A549 (cell line): ENCODE data around the gene NTRK3. TPM values are rescaled to one million over a fixed set of nuclear protein-coding genes. Genes with fewer than 3 reads are reported as not detected.

Experiments used
- ATAC-seq, 2 experiments: fragments of 200-7000 bp in 1 of 2; fragments of >200 bp in 1 of 2; cut with Nextera tagmentation in 1 of 2; cut with Tn5 transposase in 1 of 2; 3 replicates each; pipeline versions ENCODE4 v1.8.0 to v1.9.1; 2018 to 2020; ENCODE audit warnings: mild to moderate bottlenecking in 1 of 2, moderate library complexity in 1 of 2
- CTCF ChIA-PET: fragments of 300-600 bp; sonication (Branson Sonifier 250); formaldehyde crosslinking; extraction: SDS; loops from one replicate; lab custom pipeline; 2021; ENCODE audit warnings: antibody characterized with exemption, inconsistent platforms; lab: Yijun Ruan, JAX
- POLR2A ChIA-PET: fragments of 350-600 bp; formaldehyde crosslinking; extraction: SDS; loops from one replicate; lab custom pipeline; 2021; ENCODE audit warnings: antibody characterized with exemption, inconsistent platforms; lab: Yijun Ruan, JAX
- DNase-seq, 2 experiments: peaks; one replicate each; pipeline versions ENCODE4 v3.0.0 to v3.0.0-alpha.2; 2011 to 2016; ENCODE audit warnings: low read depth in 1 of 2, low spot score in 1 of 2
- FAIRE-seq: peaks from 2 replicates; lab custom pipeline; 2011; peaks lifted over from hg19 to GRCh38; lab: Jason Lieb, UNC
- H3K27ac ChIP-seq, 2 experiments: fragments of >200 bp; sonication (Bioruptor Twin); formaldehyde crosslinking; 3 replicates each; pipeline ENCODE4 v1.5.1; 2016 to 2017
- H3K4me1 ChIP-seq: fragments of >200 bp; sonication (Bioruptor Twin); formaldehyde crosslinking; 3 replicates; pipeline ENCODE4 v1.6.1; 2016
- H3K4me2 ChIP-seq: fragments of >200 bp; sonication (Bioruptor Twin); formaldehyde crosslinking; 3 replicates; pipeline ENCODE4 v1.6.1; 2016
- H3K4me3 ChIP-seq: fragments of >200 bp; sonication (Bioruptor Twin); formaldehyde crosslinking; 3 replicates; pipeline ENCODE4 v1.5.1; 2016
- H3K9me3 ChIP-seq: fragments of >200 bp; sonication (Bioruptor Twin); formaldehyde crosslinking; 3 replicates; pipeline ENCODE4 v1.6.1; 2016
- BHLHE40 ChIP-seq: IDR thresholded peaks from 2 replicates; pipeline ENCODE4 v1.6.1; 2012; ENCODE audit warnings: low read depth, low read length, inconsistent platforms
- CBX2 ChIP-seq: fragments of 200-600 bp; sonication (generic); IDR thresholded peaks from 2 replicates; pipeline ENCODE4 v1.6.1; 2016; ENCODE audit warnings: low read depth, mild to moderate bottlenecking, borderline replicate concordance
- CBX8 ChIP-seq: fragments of 200-600 bp; sonication (generic); IDR thresholded peaks from 2 replicates; pipeline ENCODE4 v1.6.1; 2016
- CEBPB ChIP-seq, 2 experiments: fragments of >200 bp in 1 of 2; sonication (Bioruptor Twin) in 1 of 2; formaldehyde crosslinking in 1 of 2; IDR thresholded peaks; 2 replicates each; pipeline ENCODE4 v1.6.1; 2012 to 2016
- EHF ChIP-seq: fragments of 250-450 bp; sonication (Bioruptor Pico); IDR thresholded peaks from 2 replicates; pipeline ENCODE4 v1.5.0; 2020; ENCODE audit warnings: mild to moderate bottlenecking
- EHMT2 ChIP-seq: fragments of 200-600 bp; sonication (generic); IDR thresholded peaks from 2 replicates; pipeline ENCODE4 v1.6.1; 2016; ENCODE audit warnings: antibody characterized with exemption, low read depth, mild to moderate bottlenecking, moderate library complexity
- EP300 ChIP-seq, 2 experiments: fragments of >200 bp; sonication (Bioruptor Twin); formaldehyde crosslinking; IDR thresholded peaks; 2 replicates in 1 of 2; 3 replicates in 1 of 2; pipeline ENCODE4 v1.6.1; 2016 to 2017
- ESRRA ChIP-seq: fragments of 150-350 bp; IDR thresholded peaks from 2 replicates; pipeline ENCODE4 v1.6.1; 2014; ENCODE audit warnings: mild to moderate bottlenecking, low read length, borderline replicate concordance
- FOXS1 ChIP-seq: fragments of 250-450 bp; sonication (Bioruptor Pico); IDR thresholded peaks from 2 replicates; pipeline ENCODE4 v1.5.0; 2020; ENCODE audit warnings: mild to moderate bottlenecking, moderate library complexity
- GATA3 ChIP-seq: IDR thresholded peaks from 2 replicates; pipeline ENCODE4 v1.6.1; 2012; ENCODE audit warnings: borderline replicate concordance
- HDAC2 ChIP-seq: fragments of 200-600 bp; sonication (generic); IDR thresholded peaks from 2 replicates; pipeline ENCODE4 v1.6.1; 2016
- HOXA7 ChIP-seq: fragments of 250-450 bp; sonication (Bioruptor Pico); IDR thresholded peaks from 2 replicates; pipeline ENCODE4 v1.5.0; 2020; ENCODE audit warnings: mild to moderate bottlenecking, moderate library complexity
- JUN ChIP-seq, 2 experiments: fragments of >200 bp; sonication (Bioruptor Twin); formaldehyde crosslinking; IDR thresholded peaks; 2 replicates in 1 of 2; 3 replicates in 1 of 2; pipeline ENCODE4 v1.6.1; 2016 to 2017
- JUNB ChIP-seq: fragments of >200 bp; sonication (Bioruptor Twin); formaldehyde crosslinking; IDR thresholded peaks from 2 replicates; pipeline ENCODE4 v1.6.1; 2016
- MAFK ChIP-seq: fragments of 450-650 bp; IDR thresholded peaks from 2 replicates; pipeline ENCODE4 v1.6.1; 2014; ENCODE audit not compliant: partially characterized antibody
- MYC ChIP-seq: IDR thresholded peaks from 2 replicates; pipeline ENCODE4 v1.6.1; 2012; ENCODE audit warnings: mild to moderate bottlenecking, inconsistent platforms, low read length, improper control_type of control experiment, borderline replicate concordance
- NPAS2 ChIP-seq: fragments of 250-450 bp; sonication (Bioruptor Pico); IDR thresholded peaks from 2 replicates; pipeline ENCODE4 v1.8.0; 2022; ENCODE audit warnings: mild to moderate bottlenecking, moderate library complexity, borderline replicate concordance
- PHF8 ChIP-seq: fragments of 200-600 bp; sonication (generic); IDR thresholded peaks from 2 replicates; pipeline ENCODE4 v1.6.1; 2016; ENCODE audit warnings: low read depth, mild to moderate bottlenecking, antibody characterized with exemption, moderate library complexity, borderline replicate concordance
- RCOR1 ChIP-seq: fragments of 150-350 bp; IDR thresholded peaks from 2 replicates; pipeline ENCODE4 v1.6.1; 2014; ENCODE audit warnings: antibody characterized with exemption, low read length, low read depth
- RNF2 ChIP-seq: fragments of 200-600 bp; sonication (generic); IDR thresholded peaks from 2 replicates; pipeline ENCODE4 v1.6.1; 2016; ENCODE audit warnings: low read depth, mild to moderate bottlenecking, antibody characterized with exemption, moderate library complexity, borderline replicate concordance
- WGBS: methylation state at CpG from one replicate; pipeline ENCODE4 v1.1.6; 2017; ENCODE audit errors: missing lambda C conversion rate; 5-methylcytosine and 5-hydroxymethylcytosine counted together
- polyA plus RNA-seq, 4 experiments: library from polyadenylated mRNA; depleted of rRNA in 3 of 4; stranded (reverse); fragments of >200 nt; fragmentation: RNase III in 1 of 4; extraction: RNeasy Plus Mini Kit Qiagen cat#74134 plus additional on column Dnase treatment in 1 of 4; gene quantifications; 2 replicates in 3 of 4; 3 replicates in 1 of 4; pipeline ENCODE4 v1.2.3, GENCODE V29; 2011 to 2017
- TF ChIP-seq, protein P1 (sequence below): fragments of 200-600 bp; sonication (generic); IDR thresholded peaks from 2 replicates; pipeline ENCODE4 v1.6.1; 2016; ENCODE audit warnings: antibody characterized with exemption, mild to moderate bottlenecking, moderate library complexity
- TF ChIP-seq, protein P2 (sequence below): fragments of >200 bp; sonication (Bioruptor Twin); formaldehyde crosslinking; IDR thresholded peaks from 3 replicates; pipeline ENCODE4 v1.6.1; 2016
- TF ChIP-seq, protein P3 (sequence below): fragments of 450-650 bp; IDR thresholded peaks from 2 replicates; pipeline ENCODE4 v1.6.1; 2014; ENCODE audit warnings: antibody characterized with exemption
- TF ChIP-seq, protein P4 (sequence below): fragments of >200 bp; sonication (Bioruptor Twin); formaldehyde crosslinking; IDR thresholded peaks from 2 replicates; pipeline ENCODE4 v1.6.1; 2016
- TF ChIP-seq, protein P5 (sequence below): fragments of 250-450 bp; sonication (Bioruptor Pico); IDR thresholded peaks from 2 replicates; pipeline ENCODE4 v1.5.0; 2020; ENCODE audit warnings: low read depth, mild to moderate bottlenecking, moderate library complexity
- TF ChIP-seq, protein P6 (sequence below): IDR thresholded peaks from 2 replicates; pipeline ENCODE4 v1.6.1; 2012

Gene NTRK3
- polyA plus RNA-seq, 2 of the 4 experiments (the other 2 are of a cell fraction), result 55.0 to 55.2 TPM

DNA sequence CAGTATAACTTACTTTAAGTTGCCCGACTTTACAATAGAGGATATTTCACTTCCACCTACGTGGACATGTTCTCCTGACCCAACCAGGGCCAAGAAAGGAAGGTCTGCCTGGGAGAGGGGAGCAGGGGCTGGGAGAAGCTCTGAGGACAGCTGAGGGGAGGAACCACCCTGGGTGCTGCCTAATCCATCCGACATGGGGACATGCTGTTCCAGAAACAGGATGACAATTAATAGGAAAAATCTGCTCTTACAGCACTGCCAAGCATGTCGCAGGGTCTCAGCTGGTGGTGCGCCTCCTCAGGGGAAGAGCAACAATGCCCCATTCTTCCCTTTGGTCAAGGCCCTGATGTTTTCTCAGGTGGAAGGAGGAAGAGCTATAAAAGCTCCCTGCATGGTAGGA is 132.3 kb downstream of the NTRK3 start:
- FAIRE-seq, result no peak
- WGBS, result 21% methylated on average over 5 of the region's 5 CpGs
- DNase-seq, result no peak
- TF ChIP-seq ESRRA (no peak), CBX8 (no peak), HOXA7 (CRISPR knock-in tag) (no peak), EHMT2 (no peak), JUNB (no peak)
- TF ChIP-seq, protein P1, sequence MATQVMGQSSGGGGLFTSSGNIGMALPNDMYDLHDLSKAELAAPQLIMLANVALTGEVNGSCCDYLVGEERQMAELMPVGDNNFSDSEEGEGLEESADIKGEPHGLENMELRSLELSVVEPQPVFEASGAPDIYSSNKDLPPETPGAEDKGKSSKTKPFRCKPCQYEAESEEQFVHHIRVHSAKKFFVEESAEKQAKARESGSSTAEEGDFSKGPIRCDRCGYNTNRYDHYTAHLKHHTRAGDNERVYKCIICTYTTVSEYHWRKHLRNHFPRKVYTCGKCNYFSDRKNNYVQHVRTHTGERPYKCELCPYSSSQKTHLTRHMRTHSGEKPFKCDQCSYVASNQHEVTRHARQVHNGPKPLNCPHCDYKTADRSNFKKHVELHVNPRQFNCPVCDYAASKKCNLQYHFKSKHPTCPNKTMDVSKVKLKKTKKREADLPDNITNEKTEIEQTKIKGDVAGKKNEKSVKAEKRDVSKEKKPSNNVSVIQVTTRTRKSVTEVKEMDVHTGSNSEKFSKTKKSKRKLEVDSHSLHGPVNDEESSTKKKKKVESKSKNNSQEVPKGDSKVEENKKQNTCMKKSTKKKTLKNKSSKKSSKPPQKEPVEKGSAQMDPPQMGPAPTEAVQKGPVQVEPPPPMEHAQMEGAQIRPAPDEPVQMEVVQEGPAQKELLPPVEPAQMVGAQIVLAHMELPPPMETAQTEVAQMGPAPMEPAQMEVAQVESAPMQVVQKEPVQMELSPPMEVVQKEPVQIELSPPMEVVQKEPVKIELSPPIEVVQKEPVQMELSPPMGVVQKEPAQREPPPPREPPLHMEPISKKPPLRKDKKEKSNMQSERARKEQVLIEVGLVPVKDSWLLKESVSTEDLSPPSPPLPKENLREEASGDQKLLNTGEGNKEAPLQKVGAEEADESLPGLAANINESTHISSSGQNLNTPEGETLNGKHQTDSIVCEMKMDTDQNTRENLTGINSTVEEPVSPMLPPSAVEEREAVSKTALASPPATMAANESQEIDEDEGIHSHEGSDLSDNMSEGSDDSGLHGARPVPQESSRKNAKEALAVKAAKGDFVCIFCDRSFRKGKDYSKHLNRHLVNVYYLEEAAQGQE, result no peak
- TF ChIP-seq, protein P2, sequence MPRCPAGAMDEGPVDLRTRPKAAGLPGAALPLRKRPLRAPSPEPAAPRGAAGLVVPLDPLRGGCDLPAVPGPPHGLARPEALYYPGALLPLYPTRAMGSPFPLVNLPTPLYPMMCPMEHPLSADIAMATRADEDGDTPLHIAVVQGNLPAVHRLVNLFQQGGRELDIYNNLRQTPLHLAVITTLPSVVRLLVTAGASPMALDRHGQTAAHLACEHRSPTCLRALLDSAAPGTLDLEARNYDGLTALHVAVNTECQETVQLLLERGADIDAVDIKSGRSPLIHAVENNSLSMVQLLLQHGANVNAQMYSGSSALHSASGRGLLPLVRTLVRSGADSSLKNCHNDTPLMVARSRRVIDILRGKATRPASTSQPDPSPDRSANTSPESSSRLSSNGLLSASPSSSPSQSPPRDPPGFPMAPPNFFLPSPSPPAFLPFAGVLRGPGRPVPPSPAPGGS, result no peak
- TF ChIP-seq, protein P3, sequence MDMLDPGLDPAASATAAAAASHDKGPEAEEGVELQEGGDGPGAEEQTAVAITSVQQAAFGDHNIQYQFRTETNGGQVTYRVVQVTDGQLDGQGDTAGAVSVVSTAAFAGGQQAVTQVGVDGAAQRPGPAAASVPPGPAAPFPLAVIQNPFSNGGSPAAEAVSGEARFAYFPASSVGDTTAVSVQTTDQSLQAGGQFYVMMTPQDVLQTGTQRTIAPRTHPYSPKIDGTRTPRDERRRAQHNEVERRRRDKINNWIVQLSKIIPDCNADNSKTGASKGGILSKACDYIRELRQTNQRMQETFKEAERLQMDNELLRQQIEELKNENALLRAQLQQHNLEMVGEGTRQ, result no peak
- POLR2A ChIA-PET, result no interaction called here
- no peak for ATAC-seq
- H3K4me1 ChIP-seq, result no peaks in the 10 kb centered on the region
- H3K4me2 ChIP-seq, result no peak overlapping the region
- H3K9me3 ChIP-seq, result no peaks in the 10 kb centered on the region
- CTCF ChIA-PET, result interaction anchor here (1.0 kb wide), 1 partner anchor 17 kb away, joined by 3 read pairs; no protein-coding TSS in a partner anchor
- no peak overlapping the region for H3K27ac ChIP-seq
- H3K4me3 ChIP-seq, result no peak overlapping the region

DNA sequence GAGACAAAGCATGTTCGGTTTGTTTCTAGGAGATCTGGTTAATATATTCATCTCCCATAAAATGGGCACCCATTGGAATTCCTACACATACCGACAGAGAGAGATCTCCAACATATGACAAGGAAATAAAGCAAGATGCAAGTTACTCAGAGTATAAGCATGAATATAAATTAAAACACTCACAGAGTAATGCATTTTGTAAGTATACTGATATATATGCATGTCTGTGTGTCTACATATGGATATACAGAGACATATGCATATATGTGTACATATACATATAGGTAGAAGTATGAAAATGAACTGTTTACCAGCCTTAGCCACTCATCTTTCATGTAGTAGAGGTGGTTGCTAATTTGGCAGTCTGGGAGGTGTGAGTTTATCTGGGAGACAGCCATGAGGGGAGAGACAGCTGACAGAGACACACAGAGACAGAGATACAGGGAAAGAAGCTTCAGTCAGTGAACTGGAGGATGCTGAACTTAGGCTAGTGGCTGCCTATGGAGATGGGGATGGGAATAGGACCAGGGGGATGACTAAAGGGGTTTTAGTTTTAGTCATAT is 134.5 kb downstream of the NTRK3 start:
- POLR2A ChIA-PET, result no interaction called here

More for the DNA sequence above, 134.5 kb downstream of the NTRK3 start:
- Histone ChIP-seq H3K4me2 (no peak overlapping the region), H3K27ac (no peak overlapping the region), H3K9me3 (no peaks in the 10 kb centered on the region), H3K4me1 (no peaks in the 10 kb centered on the region), H3K4me3 (no peak overlapping the region)
- FAIRE-seq (no peak), DNase-seq (no peak), ATAC-seq (no peak)
- WGBS, result 31% methylated on average over 2 of the region's 2 CpGs
- no peak for TF ChIP-seq MAFK
- TF ChIP-seq, protein P4, sequence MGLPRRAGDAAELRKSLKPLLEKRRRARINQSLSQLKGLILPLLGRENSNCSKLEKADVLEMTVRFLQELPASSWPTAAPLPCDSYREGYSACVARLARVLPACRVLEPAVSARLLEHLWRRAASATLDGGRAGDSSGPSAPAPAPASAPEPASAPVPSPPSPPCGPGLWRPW, result no peak
- TF ChIP-seq HDAC2, result no peak
- no peak for TF ChIP-seq CBX2
- TF ChIP-seq CEBPB (IDR thresholded peaks at IDR 0.05), result no peak
- TF ChIP-seq MYC, result no peak
- TF ChIP-seq JUN (IDR thresholded peaks at IDR 0.05), result no peak
- TF ChIP-seq BHLHE40, result no peak
- TF ChIP-seq EHF, result no peak
- no peak for TF ChIP-seq RNF2
- no peak for TF ChIP-seq EP300 (IDR thresholded peaks at IDR 0.05)
- no peak for TF ChIP-seq RCOR1
- TF ChIP-seq PHF8, result no peak
- TF ChIP-seq, protein P5, sequence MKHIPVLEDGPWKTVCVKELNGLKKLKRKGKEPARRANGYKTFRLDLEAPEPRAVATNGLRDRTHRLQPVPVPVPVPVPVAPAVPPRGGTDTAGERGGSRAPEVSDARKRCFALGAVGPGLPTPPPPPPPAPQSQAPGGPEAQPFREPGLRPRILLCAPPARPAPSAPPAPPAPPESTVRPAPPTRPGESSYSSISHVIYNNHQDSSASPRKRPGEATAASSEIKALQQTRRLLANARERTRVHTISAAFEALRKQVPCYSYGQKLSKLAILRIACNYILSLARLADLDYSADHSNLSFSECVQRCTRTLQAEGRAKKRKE (CRISPR knock-in tag), result no peak
- no peak for TF ChIP-seq GATA3
- TF ChIP-seq, protein P6, sequence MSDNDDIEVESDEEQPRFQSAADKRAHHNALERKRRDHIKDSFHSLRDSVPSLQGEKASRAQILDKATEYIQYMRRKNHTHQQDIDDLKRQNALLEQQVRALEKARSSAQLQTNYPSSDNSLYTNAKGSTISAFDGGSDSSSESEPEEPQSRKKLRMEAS, result no peak
- TF ChIP-seq, protein P1, result no peak
- no peak for TF ChIP-seq FOXS1 (CRISPR knock-in tag)
- no peak for TF ChIP-seq NPAS2 (CRISPR knock-in tag)
- CTCF ChIA-PET, result interaction anchor here (2.4 kb wide), 1 partner anchor 10 kb away, joined by 8 read pairs; no protein-coding TSS in a partner anchor
